ENCODE results near the gene EBI3. TPM values are rescaled to one million over a fixed set of nuclear protein-coding genes. Genes with fewer than 3 reads are reported as not detected.
A peak's percentile ranks its signal among the peaks of the same experiment; 100 is the strongest.
"Not testable (repeated sequence)": the region's sequence is repeated elsewhere in the genome, so short reads cannot be mapped to it uniquely, and the experiment has no call there.

The EBI3 gene
- total RNA-seq, 1 experiment from 2014 or later: 0.63 TPM

- no peak for DNase-seq (ENCODE audit: low read depth)
Measured at GRCh38 chr19:4199699-4200293, 29.5 kb upstream of the EBI3 start.

GRCh38 chr19:4200940-4201542 lies 28.3 kb upstream of the EBI3 start:
- DNase-seq (ENCODE audit: low read depth): no peak

- DNase-seq (ENCODE audit: low read depth): no peak
Measured at GRCh38 chr19:4201798-4202197, 27.5 kb upstream of the EBI3 start.

GRCh38 chr19:4206818-4207484 lies 22.4 kb upstream of the EBI3 start:
- DNase-seq (ENCODE audit: low read depth): peak; percentile 52

GRCh38 chr19:4208385-4209094 lies 20.8 kb upstream of the EBI3 start:
- peak; percentile 66 for DNase-seq (ENCODE audit: low read depth)

GRCh38 chr19:4210166-4210731 lies 19.1 kb upstream of the EBI3 start:
- no peak for DNase-seq (ENCODE audit: low read depth)

- DNase-seq (ENCODE audit: low read depth): no peak
Measured at GRCh38 chr19:4213116-4213515, 16.2 kb upstream of the EBI3 start.

GRCh38 chr19:4215807-4216206 lies 13.5 kb upstream of the EBI3 start:
- DNase-seq (ENCODE audit: low read depth): no peak

- DNase-seq (ENCODE audit: low read depth): no peak
Measured at GRCh38 chr19:4216846-4217245, 12.5 kb upstream of the EBI3 start.

GRCh38 chr19:4217429-4218264 lies 11.7 kb upstream of the EBI3 start:
- DNase-seq (ENCODE audit: low read depth): no peak

- DNase-seq (ENCODE audit: low read depth): not testable (repeated sequence)
Measured at GRCh38 chr19:4218523-4218922, 10.8 kb upstream of the EBI3 start.

GRCh38 chr19:4220188-4220587 lies 9.1 kb upstream of the EBI3 start:
- DNase-seq (ENCODE audit: low read depth): no peak

- no peak for DNase-seq (ENCODE audit: low read depth)
Measured at GRCh38 chr19:4224470-4224869, 4.9 kb upstream of the EBI3 start.

- DNase-seq (ENCODE audit: low read depth): no peak
Measured at GRCh38 chr19:4225885-4226284, 3.4 kb upstream of the EBI3 start.

GRCh38 chr19:4227771-4228170 lies 1.6 kb upstream of the EBI3 start:
- DNase-seq (ENCODE audit: low read depth): no peak

GRCh38 chr19:4228765-4229178 lies 551 bp upstream of the EBI3 start:
- no peak for DNase-seq (ENCODE audit: low read depth)

GRCh38 chr19:4230237-4230636 lies 914 bp downstream of the EBI3 start:
- DNase-seq (ENCODE audit: low read depth): not testable (repeated sequence)

GRCh38 chr19:4231521-4231920 lies 2.2 kb downstream of the EBI3 start:
- DNase-seq (ENCODE audit: low read depth): not testable (repeated sequence)

- DNase-seq (ENCODE audit: low read depth): not testable (repeated sequence)
Measured at GRCh38 chr19:4232139-4232538, 2.8 kb downstream of the EBI3 start.

- no peak for DNase-seq (ENCODE audit: low read depth)
Measured at GRCh38 chr19:4232614-4233281, 3.4 kb downstream of the EBI3 start.

Measured in HT1080 (cell line).